ENCODE results near the gene MREG. TPM values are rescaled to one million over a fixed set of nuclear protein-coding genes. Genes with fewer than 3 reads are reported as not detected.

Gene MREG
- polyA plus RNA-seq, 2 of the 4 experiments (the other 2 are of a cell fraction) = 6.4 to 8.0 TPM

GRCh38 chr2:216023055-216023648 is 9.8 kb upstream of the MREG start:
- ATAC-seq (peak; percentile 89 to 97), DNase-seq (ENCODE audit: low read depth in 1 of 2, low spot score in 1 of 2) (peak; percentile 58 to 74), FAIRE-seq (peak; percentile 83)
- no peak overlapping the region for H3K4me3 ChIP-seq
- H3K9me3 ChIP-seq = no peaks in the 10 kb centered on the region
- TF ChIP-seq BHLHE40 (IDR thresholded peaks at IDR 0.05; ENCODE audit: low read depth, low read length) (no peak), RFX5 (IDR thresholded peaks at IDR 0.05) (no peak), POLR2A (IDR thresholded peaks at IDR 0.05; ENCODE audit: low read length) (no peak), CEBPB (IDR thresholded peaks at IDR 0.05) (no peak), SMC3 (IDR thresholded peaks at IDR 0.05) (peak; percentile 71), NFE2L2 (conservative IDR thresholded peaks at IDR 0.05; ENCODE audit: low read length) (no peak), RARB (CRISPR knock-in tag; IDR thresholded peaks at IDR 0.05) (no peak), RAD21 (conservative IDR thresholded peaks at IDR 0.05 in 1 of 2, IDR thresholded peaks at IDR 0.05 in 1 of 2) (peak; percentile 52 to 54; a peak in 4 of 5 replicates), CBX2 (IDR thresholded peaks at IDR 0.05; ENCODE audit: borderline replicate concordance, low read depth) (no peak), CHD4 (IDR thresholded peaks at IDR 0.05; ENCODE audit: borderline replicate concordance) (no peak), CHD2 (IDR thresholded peaks at IDR 0.05; ENCODE audit: low read length, partially characterized antibody) (no peak), E2F6 (IDR thresholded peaks at IDR 0.05; ENCODE audit: borderline replicate concordance, low read depth) (no peak), ELK1 (IDR thresholded peaks at IDR 0.05; ENCODE audit: low read depth, low read length) (no peak), RNF2 (IDR thresholded peaks at IDR 0.05; ENCODE audit: borderline replicate concordance, low read depth) (no peak), NPAS2 (CRISPR knock-in tag; IDR thresholded peaks at IDR 0.05; ENCODE audit: borderline replicate concordance) (no peak), HOXB13 (CRISPR knock-in tag; IDR thresholded peaks at IDR 0.05; ENCODE audit: low read depth) (no peak), USF2 (IDR thresholded peaks at IDR 0.05) (no peak), FOXS1 (CRISPR knock-in tag; IDR thresholded peaks at IDR 0.05) (no peak), MAZ (IDR thresholded peaks at IDR 0.05; ENCODE audit: borderline replicate concordance, low read depth, low read length) (no peak), HOXB5 (CRISPR knock-in tag; IDR thresholded peaks at IDR 0.05) (no peak), CBX8 (IDR thresholded peaks at IDR 0.05) (no peak), HOXA7 (CRISPR knock-in tag; IDR thresholded peaks at IDR 0.05) (no peak)
- TF ChIP-seq, protein P1, sequence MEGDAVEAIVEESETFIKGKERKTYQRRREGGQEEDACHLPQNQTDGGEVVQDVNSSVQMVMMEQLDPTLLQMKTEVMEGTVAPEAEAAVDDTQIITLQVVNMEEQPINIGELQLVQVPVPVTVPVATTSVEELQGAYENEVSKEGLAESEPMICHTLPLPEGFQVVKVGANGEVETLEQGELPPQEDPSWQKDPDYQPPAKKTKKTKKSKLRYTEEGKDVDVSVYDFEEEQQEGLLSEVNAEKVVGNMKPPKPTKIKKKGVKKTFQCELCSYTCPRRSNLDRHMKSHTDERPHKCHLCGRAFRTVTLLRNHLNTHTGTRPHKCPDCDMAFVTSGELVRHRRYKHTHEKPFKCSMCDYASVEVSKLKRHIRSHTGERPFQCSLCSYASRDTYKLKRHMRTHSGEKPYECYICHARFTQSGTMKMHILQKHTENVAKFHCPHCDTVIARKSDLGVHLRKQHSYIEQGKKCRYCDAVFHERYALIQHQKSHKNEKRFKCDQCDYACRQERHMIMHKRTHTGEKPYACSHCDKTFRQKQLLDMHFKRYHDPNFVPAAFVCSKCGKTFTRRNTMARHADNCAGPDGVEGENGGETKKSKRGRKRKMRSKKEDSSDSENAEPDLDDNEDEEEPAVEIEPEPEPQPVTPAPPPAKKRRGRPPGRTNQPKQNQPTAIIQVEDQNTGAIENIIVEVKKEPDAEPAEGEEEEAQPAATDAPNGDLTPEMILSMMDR (IDR thresholded peaks at IDR 0.05) = peak; percentile 61
- TF ChIP-seq, protein P2, sequence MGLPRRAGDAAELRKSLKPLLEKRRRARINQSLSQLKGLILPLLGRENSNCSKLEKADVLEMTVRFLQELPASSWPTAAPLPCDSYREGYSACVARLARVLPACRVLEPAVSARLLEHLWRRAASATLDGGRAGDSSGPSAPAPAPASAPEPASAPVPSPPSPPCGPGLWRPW (IDR thresholded peaks at IDR 0.05) = no peak
- CTCF ChIA-PET = interaction anchor here (0.6 to 4.4 kb wide), 20 partner anchors 9 to 1035 kb away, joined by 3 to 55 read pairs (median 4); no protein-coding TSS in a partner anchor
- POLR2A ChIA-PET = no interaction called here
- H3K4me1 ChIP-seq = no peaks in the 10 kb centered on the region
- H3K27ac ChIP-seq = no peak overlapping the region
- H3K4me2 ChIP-seq = no peak overlapping the region
- WGBS (ENCODE audit: missing lambda C conversion rate) = 8% methylated on average over 3 of the region's 3 CpGs

Measured in A549 (cell line).